Measurements from ENCODE around the gene EPHA2. TPM values are rescaled to one million over a fixed set of nuclear protein-coding genes. Genes with fewer than 3 reads are reported as not detected.
"Not testable (repeated sequence)": the region's sequence is repeated elsewhere in the genome, so short reads cannot be mapped to it uniquely, and the experiment has no call there.

Gene EPHA2
- not detected for total RNA-seq
- polyA plus RNA-seq, result not detected
- total RNA-seq, result 0 to 0.35 (median 0.12) reads per million in 6 experiments

DNA sequence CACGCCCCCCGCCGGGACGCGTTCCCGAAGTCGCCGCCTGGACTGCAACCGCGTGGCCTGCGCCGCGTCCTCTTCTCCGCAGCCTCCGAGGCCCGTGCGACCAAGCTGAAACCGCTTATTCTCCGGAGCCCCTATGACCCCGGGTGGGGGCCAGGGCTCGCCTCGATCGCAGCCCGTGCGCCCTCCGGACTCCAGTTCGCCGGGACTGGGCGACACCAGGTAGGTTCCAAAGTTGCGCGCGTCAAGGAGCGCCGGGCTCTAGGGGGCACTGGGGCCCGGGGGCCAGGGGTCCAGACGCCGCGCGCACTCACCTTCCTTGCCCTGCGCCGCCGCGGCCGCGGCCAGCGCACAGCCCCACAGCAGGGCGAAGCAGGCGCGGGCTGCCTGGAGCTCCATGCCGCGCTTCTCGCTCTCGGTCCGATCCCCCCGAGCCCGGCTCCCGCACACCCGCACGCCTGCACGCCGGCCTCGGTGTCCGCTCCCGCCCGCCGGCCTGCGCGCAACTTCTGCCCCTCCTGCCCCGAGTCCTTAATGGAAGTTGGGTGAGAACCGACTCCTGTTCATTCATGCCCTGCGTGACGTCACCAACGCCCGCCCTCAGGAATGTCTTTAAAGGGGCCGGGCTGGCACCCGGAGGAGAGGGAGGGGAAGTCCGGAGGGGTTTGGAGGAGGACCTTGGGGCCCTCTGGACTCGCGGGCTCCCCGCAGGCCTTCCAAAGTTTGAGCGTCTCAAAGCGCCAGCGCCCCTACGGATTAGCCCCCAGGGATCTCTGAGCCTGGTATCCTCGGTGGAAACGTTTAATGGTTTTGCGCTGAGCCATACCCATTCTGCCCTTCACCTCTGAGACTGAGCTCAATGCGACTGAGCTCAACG, at the start of gene EPHA2:
EPHA2 (minus strand) TSS at position 533 of the 874 bp plus-strand sequence; CDS start at position 396, 137 bp downstream.
- peaks cover 22 to 61% (median 58%) of the 10 kb centered on the region in 4 donors for H3K4me1 Mint-ChIP-seq
- POLR2A ChIA-PET, result interaction anchor here (1.1 to 1.8 kb wide), 3 partner anchors 9 to 31 kb away, joined by 3 to 4 read pairs (median 3); no protein-coding TSS in a partner anchor
- H3K9me3 Mint-ChIP-seq, result no peaks in the 10 kb centered on the region
- H3K27me3 Mint-ChIP-seq, result peaks cover 0 to 24% (median 8%) of the 10 kb centered on the region in 5 donors
- ATAC-seq (peak in 1 of 2 donors; percentile 47), DNase-seq (peak in 2 of 10 donors; percentile 18 to 27)
- peak within 1 kb of the TSS; percentile 52 to 83 (median 68) for H3K4me3 Mint-ChIP-seq
- H3K27ac Mint-ChIP-seq, result peak within 1 kb of the TSS in 3 of 10 donors; percentile 9 to 64 (median 38)
- no peaks in the 10 kb centered on the region for H3K36me3 Mint-ChIP-seq

GRCh38 chr1:16205334-16205671, 49.4 kb upstream of the EPHA2 start:
- Mint-ChIP-seq H3K27ac (peak overlapping the region in 2 of 10 donors; percentile 19 to 62), H3K4me1 (peaks cover 4 to 16% (median 12%) of the 10 kb centered on the region in 4 donors), H3K36me3 (peaks cover 0 to 16% (median 4%) of the 10 kb centered on the region in 3 donors), H3K9me3 (no peaks in the 10 kb centered on the region), H3K27me3 (no peaks in the 10 kb centered on the region), H3K4me3 (peak overlapping the region in 4 of 10 donors; percentile 21 to 90 (median 36))
- no peak for DNase-seq
- POLR2A ChIA-PET, result interaction anchor here (1.9 kb wide), 1 partner anchor 32 kb away, joined by 18 read pairs; the partner anchor contains the start of gene CPLANE2
- no peak for ATAC-seq

DNA sequence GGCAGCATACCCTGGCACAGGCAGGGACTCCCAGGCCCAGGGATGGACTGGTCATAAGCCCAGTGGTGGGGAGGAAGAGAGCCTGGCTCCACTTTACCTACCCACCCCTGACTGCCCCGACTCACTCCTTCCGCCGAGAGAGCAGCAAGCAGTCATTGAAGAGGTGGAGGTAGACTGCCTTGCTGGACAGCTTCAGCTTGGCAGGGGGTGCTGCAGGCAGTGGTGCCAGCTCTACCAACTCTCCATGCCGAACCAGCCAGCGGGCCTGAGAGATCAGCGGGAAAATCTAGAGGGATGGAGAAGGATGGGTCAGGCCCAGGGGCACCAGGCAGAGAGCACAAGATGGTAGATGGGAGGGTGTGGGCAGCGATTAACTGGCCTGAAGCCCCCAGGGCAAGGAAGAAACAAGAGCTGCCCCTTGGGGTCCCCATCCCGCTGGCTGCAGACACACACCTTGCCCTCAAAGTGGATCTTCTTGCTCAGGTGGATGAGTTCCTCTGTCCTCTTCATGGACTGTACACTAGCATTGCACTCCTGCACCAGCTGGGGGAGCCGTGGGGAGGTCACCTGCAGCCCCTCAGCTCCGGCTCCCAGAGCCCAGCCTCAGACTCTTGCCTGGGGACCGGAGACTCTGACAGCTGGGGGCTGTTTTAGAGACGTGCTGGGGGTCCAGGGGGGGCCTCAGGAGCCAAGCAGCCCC, 48.9 kb upstream of the EPHA2 start:
- H3K36me3 Mint-ChIP-seq, result peaks cover 0 to 18% (median 4%) of the 10 kb centered on the region in 3 donors
- ATAC-seq (no peak), DNase-seq (peak in 8 of 10 donors; percentile 21 to 49 (median 36))
- peak overlapping the region in 7 of 10 donors; percentile 14 to 67 (median 59) for H3K4me3 Mint-ChIP-seq
- no peaks in the 10 kb centered on the region for H3K27me3 Mint-ChIP-seq
- H3K27ac Mint-ChIP-seq, result peak overlapping the region in 7 of 10 donors; percentile 5 to 91 (median 56)
- POLR2A ChIA-PET, result interaction anchor here (0.6 kb wide), 1 partner anchor 35 kb away, joined by 3 read pairs; no protein-coding TSS in a partner anchor
- H3K9me3 Mint-ChIP-seq, result no peaks in the 10 kb centered on the region
- peaks cover 6 to 16% (median 12%) of the 10 kb centered on the region in 4 donors for H3K4me1 Mint-ChIP-seq

DNA sequence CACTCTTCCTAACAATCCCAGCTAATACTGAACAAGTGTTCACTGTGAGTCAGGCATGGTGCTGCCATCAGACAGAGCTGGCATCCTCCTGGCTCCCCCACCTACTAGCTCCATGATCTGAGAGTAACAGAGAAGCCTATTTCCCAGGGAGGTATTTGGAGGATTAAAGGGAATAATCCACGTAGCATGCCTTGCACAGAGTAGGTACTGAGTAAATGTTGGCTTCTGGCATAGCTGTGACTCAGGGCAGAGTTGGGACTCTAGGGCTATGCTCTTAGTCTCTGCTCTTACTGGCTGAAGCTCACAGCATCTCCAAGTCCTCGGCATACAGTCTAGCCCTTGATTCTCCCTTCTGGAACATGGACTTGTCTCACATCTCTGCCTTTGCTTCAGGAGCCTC, 48.3 kb upstream of the EPHA2 start:
- peak overlapping the region in 8 of 10 donors; percentile 5 to 91 (median 60) for H3K27ac Mint-ChIP-seq
- peaks cover 9 to 16% (median 14%) of the 10 kb centered on the region in 4 donors for H3K4me1 Mint-ChIP-seq
- peak overlapping the region in 2 of 10 donors; percentile 40 to 52 for H3K4me3 Mint-ChIP-seq
- H3K9me3 Mint-ChIP-seq, result no peaks in the 10 kb centered on the region
- ATAC-seq (no peak), DNase-seq (no peak)
- H3K36me3 Mint-ChIP-seq, result peaks cover 0 to 19% (median 4%) of the 10 kb centered on the region in 3 donors
- POLR2A ChIA-PET, result no interaction called here
- H3K27me3 Mint-ChIP-seq, result no peaks in the 10 kb centered on the region

DNA sequence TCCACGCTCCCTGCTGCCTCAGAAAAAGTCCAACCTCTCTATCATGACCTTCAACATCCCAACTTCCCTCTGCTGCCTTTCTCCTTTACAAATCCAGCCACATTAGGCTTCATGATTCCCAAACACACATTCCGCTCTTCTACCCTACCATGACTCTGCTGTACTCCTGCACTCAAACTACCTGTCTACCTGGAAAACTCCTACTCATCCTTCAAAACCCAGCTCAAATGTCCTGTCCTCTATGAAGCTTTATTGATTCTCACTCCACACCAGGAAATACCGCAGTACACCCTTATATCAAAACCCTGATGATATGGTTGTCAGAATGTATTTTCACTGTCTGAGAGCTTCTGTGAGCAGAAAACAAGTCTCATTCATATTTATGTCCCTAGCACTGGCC, 47.7 kb upstream of the EPHA2 start:
- Mint-ChIP-seq H3K27me3 (no peaks in the 10 kb centered on the region), H3K4me1 (peaks cover 9 to 16% (median 14%) of the 10 kb centered on the region in 4 donors), H3K27ac (peak overlapping the region in 1 of 10 donors; percentile 11), H3K9me3 (no peaks in the 10 kb centered on the region), H3K36me3 (peaks cover 0 to 21% (median 4%) of the 10 kb centered on the region in 3 donors), H3K4me3 (no peak overlapping the region)
- POLR2A ChIA-PET, result no interaction called here
- ATAC-seq, result no peak
- DNase-seq, result no peak

- Mint-ChIP-seq H3K27ac (peak overlapping the region in 1 of 10 donors; percentile 31), H3K27me3 (no peaks in the 10 kb centered on the region), H3K36me3 (peaks cover 0 to 21% (median 4%) of the 10 kb centered on the region in 3 donors), H3K9me3 (no peaks in the 10 kb centered on the region), H3K4me3 (no peak overlapping the region), H3K4me1 (peaks cover 9 to 16% (median 14%) of the 10 kb centered on the region in 4 donors)
- DNase-seq (no peak), ATAC-seq (no peak)
- POLR2A ChIA-PET, result no interaction called here
Observed at GRCh38 chr1:16202281-16203210, 46.7 kb upstream of the EPHA2 start.

DNA sequence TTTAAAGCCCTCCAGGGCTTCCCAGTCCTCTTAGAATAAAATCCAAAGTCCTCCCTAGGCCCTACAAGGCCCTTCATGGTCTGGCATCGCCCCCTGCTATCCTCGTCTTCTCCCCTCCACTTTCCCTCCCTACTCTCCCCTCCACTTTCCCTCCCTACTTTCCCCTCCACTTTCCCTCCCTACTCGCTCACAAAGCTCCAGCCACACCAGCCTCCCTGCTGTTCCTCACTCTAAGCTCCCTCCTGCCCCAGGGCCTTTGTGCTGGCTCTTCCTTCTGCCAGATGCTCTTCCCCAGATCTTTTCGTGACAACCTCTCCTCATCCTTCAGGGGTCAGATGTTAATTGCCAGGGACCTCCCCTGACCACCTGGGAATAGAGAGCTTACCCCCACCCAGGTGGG, 43.8 kb upstream of the EPHA2 start:
- peak overlapping the region in 5 of 10 donors; percentile 4 to 84 (median 73) for H3K27ac Mint-ChIP-seq
- H3K36me3 Mint-ChIP-seq, result peaks cover 0 to 18% (median 4%) of the 10 kb centered on the region in 3 donors
- H3K4me3 Mint-ChIP-seq, result no peak overlapping the region
- H3K9me3 Mint-ChIP-seq, result no peaks in the 10 kb centered on the region
- DNase-seq (no peak), ATAC-seq (no peak)
- H3K27me3 Mint-ChIP-seq, result no peaks in the 10 kb centered on the region
- POLR2A ChIA-PET, result no interaction called here
- peaks cover 3 to 12% (median 6%) of the 10 kb centered on the region in 4 donors for H3K4me1 Mint-ChIP-seq

- no peak for ATAC-seq
Observed at GRCh38 chr1:16199157-16199501, 43.3 kb upstream of the EPHA2 start.

GRCh38 chr1:16198444-16199156, 42.7 kb upstream of the EPHA2 start:
- Mint-ChIP-seq H3K9me3 (no peaks in the 10 kb centered on the region), H3K27me3 (no peaks in the 10 kb centered on the region), H3K4me3 (no peak overlapping the region), H3K4me1 (peaks cover 0 to 13% (median 3%) of the 10 kb centered on the region in 4 donors), H3K27ac (peak overlapping the region in 5 of 10 donors; percentile 2 to 88 (median 56)), H3K36me3 (peaks cover 0 to 15% (median 4%) of the 10 kb centered on the region in 3 donors)
- POLR2A ChIA-PET, result no interaction called here
- ATAC-seq, result no peak
- DNase-seq, result no peak

More at GRCh38 chr1:16199157-16199501, 43.3 kb upstream of the EPHA2 start:
- DNase-seq, result no peak
- no peaks in the 10 kb centered on the region for H3K27me3 Mint-ChIP-seq
- peak overlapping the region in 6 of 10 donors; percentile 2 to 88 (median 62) for H3K27ac Mint-ChIP-seq
- peaks cover 0 to 13% (median 4%) of the 10 kb centered on the region in 4 donors for H3K4me1 Mint-ChIP-seq
- no peaks in the 10 kb centered on the region for H3K9me3 Mint-ChIP-seq
- H3K4me3 Mint-ChIP-seq, result no peak overlapping the region
- POLR2A ChIA-PET, result no interaction called here
- H3K36me3 Mint-ChIP-seq, result peaks cover 0 to 17% (median 4%) of the 10 kb centered on the region in 3 donors

DNA sequence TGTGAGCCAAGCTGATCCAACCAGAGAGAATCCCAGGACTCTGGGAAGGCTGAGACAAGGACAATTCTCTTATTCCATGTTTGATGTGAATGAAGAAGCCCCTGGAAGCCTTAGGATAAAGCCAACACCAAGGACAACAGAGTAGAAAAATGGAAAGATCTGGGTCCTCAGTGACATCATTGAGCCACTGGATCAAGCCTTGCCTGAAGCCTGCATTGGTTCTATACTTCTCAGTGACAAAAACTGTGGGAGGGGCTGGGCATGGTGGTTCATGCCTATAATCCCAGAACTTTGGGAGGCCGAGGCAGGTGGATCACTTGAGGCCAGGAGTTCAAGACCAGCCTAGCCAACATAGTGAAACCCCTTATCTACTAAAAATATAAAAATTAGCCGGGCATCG, 41.0 kb upstream of the EPHA2 start:
- Mint-ChIP-seq H3K27ac (peak overlapping the region in 1 of 10 donors; percentile 61), H3K9me3 (no peaks in the 10 kb centered on the region), H3K4me1 (peaks cover 0 to 9% (median 3%) of the 10 kb centered on the region in 4 donors), H3K27me3 (no peaks in the 10 kb centered on the region), H3K4me3 (no peak overlapping the region), H3K36me3 (peaks cover 0 to 5% (median 0%) of the 10 kb centered on the region in 3 donors)
- ATAC-seq, result no peak
- no peak for DNase-seq
- POLR2A ChIA-PET, result interaction anchor here (0.7 kb wide), 1 partner anchor 440 kb away, joined by 3 read pairs; no protein-coding TSS in a partner anchor

DNA sequence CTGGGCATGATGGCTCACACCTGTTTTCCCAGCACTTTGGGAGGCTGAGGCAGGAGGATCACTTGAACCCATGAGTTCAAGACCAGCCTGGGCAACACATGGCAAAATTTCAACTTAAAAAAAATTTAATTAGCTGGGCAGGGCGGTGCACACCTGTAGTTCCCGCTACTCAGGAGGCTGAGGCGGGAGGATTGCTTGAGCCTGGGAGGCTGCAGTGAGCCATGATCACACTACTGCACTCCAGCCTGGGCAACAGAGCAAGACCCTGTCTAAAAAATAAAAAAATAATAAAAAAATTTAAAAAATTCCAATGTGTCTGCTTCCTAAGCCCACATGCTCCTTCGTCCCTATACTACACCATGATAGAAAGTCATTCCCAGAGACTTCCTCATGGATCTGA, 40.3 kb upstream of the EPHA2 start:
- H3K27ac Mint-ChIP-seq, result peak overlapping the region in 1 of 10 donors; percentile 37
- ATAC-seq, POLR2A ChIA-PET: not testable (repeated sequence)

More for the DNA sequence above, 40.3 kb upstream of the EPHA2 start:
- H3K4me3 Mint-ChIP-seq, H3K9me3 Mint-ChIP-seq, H3K27me3 Mint-ChIP-seq, H3K4me1 Mint-ChIP-seq, DNase-seq, H3K36me3 Mint-ChIP-seq: not testable (repeated sequence)

Data from naive thymus-derived CD8-positive, alpha-beta T cell (primary cell).